ENCODE data around the gene LRRC25. TPM values are rescaled to one million over a fixed set of nuclear protein-coding genes. Genes with fewer than 3 reads are reported as not detected.

LRRC25 gene
- total RNA-seq, 1 donor from 2014 or later = not detected

DNA sequence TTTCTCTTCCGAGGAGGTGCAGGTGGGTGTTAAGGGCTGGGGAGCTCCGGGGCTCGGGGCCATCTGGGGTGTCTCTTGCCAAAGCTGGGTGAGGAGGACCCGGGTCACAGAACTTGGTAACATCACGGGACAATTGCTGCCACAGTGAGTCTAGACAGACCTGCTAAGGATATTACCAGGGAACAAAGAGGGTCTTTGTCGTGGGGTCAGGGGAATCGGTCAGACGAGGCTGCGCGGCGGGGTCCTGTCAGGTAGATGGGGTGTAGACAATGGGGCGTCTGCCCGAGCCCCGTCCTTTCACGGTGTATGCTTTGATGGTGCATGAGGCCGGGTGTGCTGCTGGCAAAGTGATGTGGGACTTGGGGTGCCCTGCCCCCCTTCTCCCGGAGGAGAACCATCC is 49.3 kb downstream of the LRRC25 start:
- DNase-seq (ENCODE audit: low read depth) = no peak

DNA sequence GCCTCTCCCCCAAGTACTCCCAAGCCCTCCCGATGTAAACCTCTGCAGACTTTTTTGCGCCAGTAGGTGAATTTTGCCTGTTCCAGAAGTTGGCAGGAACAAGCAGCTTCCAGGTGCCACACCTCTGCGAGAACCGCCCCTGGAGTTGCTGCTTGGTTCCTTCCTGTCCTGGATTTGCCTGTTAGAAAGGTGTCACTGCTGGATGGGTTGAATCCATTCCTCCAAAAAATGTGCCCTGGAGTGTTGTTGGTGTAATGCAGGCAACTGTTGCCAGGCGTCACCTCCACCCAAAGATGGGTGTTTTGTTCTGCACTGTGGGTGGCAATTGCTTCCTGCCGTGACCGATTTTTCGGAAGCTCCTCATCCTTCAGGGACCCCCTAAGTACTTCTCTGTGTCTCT is 51.3 kb downstream of the LRRC25 start:
- no peak for DNase-seq (ENCODE audit: low read depth)

DNA sequence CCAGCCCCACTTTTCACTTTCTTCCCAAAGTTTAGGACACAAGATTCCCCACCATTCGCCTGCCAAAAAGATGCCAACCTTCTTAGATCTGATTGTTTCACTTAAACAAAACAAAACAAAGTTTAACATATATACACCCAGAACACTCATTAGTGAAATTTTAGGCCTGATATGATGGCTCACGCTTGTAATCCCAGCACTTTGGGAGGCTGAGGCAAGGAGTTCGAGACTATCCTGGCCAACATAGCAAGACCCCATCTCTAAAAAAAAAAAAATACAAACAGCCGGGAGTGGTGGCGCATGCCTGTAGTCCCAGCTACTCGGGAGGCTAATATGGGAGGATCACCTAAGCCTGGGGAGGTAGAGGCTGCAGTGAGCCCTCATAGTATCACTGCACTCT is 52.1 kb downstream of the LRRC25 start:
- DNase-seq (ENCODE audit: low read depth) = no peak

DNA sequence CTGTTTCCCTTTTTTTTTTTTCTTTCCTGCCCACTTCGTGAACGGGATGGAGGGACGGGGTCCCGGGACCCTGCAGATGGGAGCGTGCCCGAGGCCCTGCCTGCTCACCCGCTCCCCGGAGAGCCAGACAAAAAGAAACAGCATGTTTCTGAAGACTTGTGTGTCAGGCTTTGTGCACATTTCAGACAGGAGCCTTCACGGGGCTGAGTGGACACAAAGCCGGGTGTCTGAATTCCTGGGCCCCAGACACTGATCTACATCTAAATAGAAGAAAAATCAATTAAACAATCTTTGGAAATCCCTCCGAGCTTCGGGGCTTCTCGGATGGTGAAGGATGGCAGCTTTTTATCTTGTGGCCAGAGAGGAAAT is 52.9 kb downstream of the LRRC25 start:
- DNase-seq (ENCODE audit: low read depth) = no peak

DNA sequence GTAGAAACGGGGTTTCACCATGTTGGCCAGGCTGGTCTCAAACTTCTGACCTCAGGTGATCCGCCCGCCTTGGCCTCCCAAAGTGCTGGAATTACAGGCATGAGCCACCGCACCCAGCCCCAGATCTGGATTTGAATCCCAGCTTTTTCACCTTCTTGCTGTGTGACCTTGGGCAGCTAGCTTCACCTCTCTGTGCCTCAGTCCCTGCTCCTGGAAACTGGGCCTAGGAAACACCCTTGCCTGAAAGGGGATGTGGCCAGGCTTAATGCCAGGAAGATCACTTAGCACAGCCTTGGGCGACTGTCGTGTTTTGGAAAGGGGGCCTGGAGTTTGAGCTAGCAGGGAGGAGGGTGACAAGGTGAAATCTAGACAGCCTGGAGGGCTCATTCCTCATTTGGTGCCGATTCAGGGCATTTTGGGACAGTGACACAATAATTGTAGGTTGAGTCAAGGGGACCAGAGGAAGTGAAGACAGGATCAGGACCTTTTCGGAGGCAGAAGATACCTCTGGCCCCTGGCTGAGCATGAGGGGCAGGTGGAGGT is 55.3 kb downstream of the LRRC25 start:
- no peak for DNase-seq (ENCODE audit: low read depth)

Small RNAs within 50 kb of the gene (microRNA-seq; reads per million reads assigned to microRNA genes)
- not detected for gene MIR3189

Other genes with a start within 250 kb of the LRRC25 start
- gene PIK3R2, start 244.5 kb downstream of the LRRC25 start, total RNA-seq = 48.4 and 50.5 TPM in 2 replicates
- gene IFI30, start 223.8 kb downstream of the LRRC25 start, total RNA-seq = 0.73 and 6.5 TPM in 2 replicates
- 52.1 and 68.6 TPM in 2 replicates for gene MPV17L2, start 204.4 kb downstream of the LRRC25 start, total RNA-seq
- gene RAB3A, start 193.6 kb downstream of the LRRC25 start, total RNA-seq = 2.7 and 3.4 TPM in 2 replicates
- 1.7 TPM in 1 of 2 replicates, not detected in the other for gene PDE4C, start 171.2 kb downstream of the LRRC25 start, total RNA-seq
- gene IQCN, start 123.2 kb downstream of the LRRC25 start, total RNA-seq = 1.1 and 1.2 TPM in 2 replicates
- gene JUND, start 116.0 kb downstream of the LRRC25 start, total RNA-seq = 244 and 299 TPM in 2 replicates
- 290 and 353 TPM in 2 replicates for gene LSM4, start 74.5 kb downstream of the LRRC25 start, total RNA-seq
- gene PGPEP1, start 57.0 kb downstream of the LRRC25 start, total RNA-seq = 32.1 and 47.9 TPM in 2 replicates
- gene GDF15, start 11.5 kb downstream of the LRRC25 start, total RNA-seq = 104 and 116 TPM in 2 replicates
- gene SSBP4, start 21.8 kb upstream of the LRRC25 start, total RNA-seq = 124 and 134 TPM in 2 replicates
- gene ISYNA1, start 40.5 kb upstream of the LRRC25 start, total RNA-seq = 5.0 and 11.7 TPM in 2 replicates
- gene ELL, start 124.4 kb upstream of the LRRC25 start, total RNA-seq = 8.1 and 10.0 TPM in 2 replicates
- gene FKBP8, start 146.0 kb upstream of the LRRC25 start, total RNA-seq = 295 and 304 TPM in 2 replicates
- gene KXD1, start 160.2 kb upstream of the LRRC25 start, total RNA-seq = 75.0 and 82.4 TPM in 2 replicates
- gene UBA52, start 174.2 kb upstream of the LRRC25 start, total RNA-seq = 567 and 699 TPM in 2 replicates
- 64.0 and 76.1 TPM in 2 replicates for gene REX1BD, start 191.2 kb upstream of the LRRC25 start, total RNA-seq
- gene CRLF1, start 209.2 kb upstream of the LRRC25 start, total RNA-seq = 0.11 TPM in 1 of 2 replicates, not detected in the other
- 0.64 TPM in 1 of 2 replicates, not detected in the other for gene TMEM59L, start 215.2 kb upstream of the LRRC25 start, total RNA-seq
- gene KLHL26, start 239.4 kb upstream of the LRRC25 start, total RNA-seq = 3.5 and 3.9 TPM in 2 replicates

All from myocyte (in vitro differentiated cells).